Neural crest cell (in vitro differentiated cells): ENCODE data around the gene GALM. TPM values are rescaled to one million over a fixed set of nuclear protein-coding genes. Genes with fewer than 3 reads are reported as not detected.
"Not testable (repeated sequence)": the region's sequence is repeated elsewhere in the genome, so short reads cannot be mapped to it uniquely, and the experiment has no call there.

Experiments used
- DNase-seq: peaks from one replicate; pipeline ENCODE4 v3.0.0; 2021; ENCODE audit warnings: low read depth, mixed read lengths, low spot score
- H3K27ac Mint-ChIP-seq: one replicate; pipeline ENCODE4 v1.8.0; 2021; ENCODE audit warnings: mild to moderate bottlenecking, mixed read lengths; ENCODE audit not compliant: unreplicated experiment
- H3K27me3 Mint-ChIP-seq: 2 replicates; pipeline ENCODE4 v1.8.0; 2021; ENCODE audit warnings: low read depth, mild to moderate bottlenecking, mixed read lengths
- H3K36me3 Mint-ChIP-seq: 2 replicates; pipeline ENCODE4 v1.8.0; 2021; ENCODE audit warnings: low read depth, mild to moderate bottlenecking, mixed read lengths
- H3K4me1 Mint-ChIP-seq: 2 replicates; pipeline ENCODE4 v1.8.0; 2021; ENCODE audit warnings: mixed read lengths
- H3K4me3 Mint-ChIP-seq: one replicate; pipeline ENCODE4 v1.8.0; 2021; ENCODE audit warnings: mild to moderate bottlenecking, mixed read lengths
- H3K9me3 Mint-ChIP-seq: 2 replicates; pipeline ENCODE4 v1.8.0; 2021; ENCODE audit warnings: mixed read lengths
- CTCF ChIP-seq: fragments of 200-600 bp; sonication (generic); conservative IDR thresholded peaks from 2 replicates; pipeline ENCODE4 v1.5.0; 2021; ENCODE audit warnings: antibody characterized with exemption, mild to moderate bottlenecking
- total RNA-seq: library from RNA; stranded (reverse); gene quantifications from 2 replicates; pipeline ENCODE4 v1.2.1, GENCODE V29; 2021

GALM gene
- total RNA-seq, 1 donor from 2014 or later = 12.5 TPM

GRCh38 chr2:38702413-38702812 is 36.5 kb downstream of the GALM start:
- Mint-ChIP-seq H3K4me3 (no peak overlapping the region), H3K9me3 (no peaks in the 10 kb centered on the region), H3K4me1 (peaks cover 3% of the 10 kb centered on the region), H3K27ac (no peak overlapping the region), H3K27me3 (no peaks in the 10 kb centered on the region), H3K36me3 (no peaks in the 10 kb centered on the region)
- DNase-seq = no peak
- no peak for TF ChIP-seq CTCF

- not testable (repeated sequence) for H3K27me3 Mint-ChIP-seq, DNase-seq, H3K9me3 Mint-ChIP-seq, H3K27ac Mint-ChIP-seq, H3K4me3 Mint-ChIP-seq, H3K36me3 Mint-ChIP-seq, H3K4me1 Mint-ChIP-seq
Measured at GRCh38 chr2:38703336-38703735, 37.4 kb downstream of the GALM start.

- H3K9me3 Mint-ChIP-seq = no peaks in the 10 kb centered on the region
- no peak for TF ChIP-seq CTCF
- H3K27ac Mint-ChIP-seq = no peak overlapping the region
- H3K27me3 Mint-ChIP-seq = no peaks in the 10 kb centered on the region
- H3K4me3 Mint-ChIP-seq = no peak overlapping the region
- no peaks in the 10 kb centered on the region for H3K36me3 Mint-ChIP-seq
- no peak for DNase-seq
- H3K4me1 Mint-ChIP-seq = peaks cover 3% of the 10 kb centered on the region
Measured at GRCh38 chr2:38704664-38705063, 38.8 kb downstream of the GALM start.

GRCh38 chr2:38706846-38707345 is 41.0 kb downstream of the GALM start:
- Mint-ChIP-seq H3K27ac (no peak overlapping the region), H3K9me3 (peaks cover 4% of the 10 kb centered on the region), H3K4me3 (no peak overlapping the region), H3K36me3 (peaks cover 4% of the 10 kb centered on the region), H3K4me1 (peaks cover 3% of the 10 kb centered on the region), H3K27me3 (no peaks in the 10 kb centered on the region)
- TF ChIP-seq CTCF = no peak
- DNase-seq = no peak

GRCh38 chr2:38708491-38708890 is 42.6 kb downstream of the GALM start:
- not testable (repeated sequence) for H3K27me3 Mint-ChIP-seq, H3K27ac Mint-ChIP-seq, H3K9me3 Mint-ChIP-seq, DNase-seq, H3K4me3 Mint-ChIP-seq, H3K4me1 Mint-ChIP-seq
- peaks cover 11% of the 10 kb centered on the region for H3K36me3 Mint-ChIP-seq

GRCh38 chr2:38708900-38709566 is 43.1 kb downstream of the GALM start:
- Mint-ChIP-seq H3K4me1 (no peaks in the 10 kb centered on the region), H3K9me3 (peaks cover 4% of the 10 kb centered on the region), H3K4me3 (no peak overlapping the region), H3K27ac (peak overlapping the region; percentile 67), H3K27me3 (no peaks in the 10 kb centered on the region), H3K36me3 (peaks cover 11% of the 10 kb centered on the region)
- no peak for TF ChIP-seq CTCF
- no peak for DNase-seq
